A673 (cell line): ENCODE results near the gene SAAL1. TPM values are rescaled to one million over a fixed set of nuclear protein-coding genes. Genes with fewer than 3 reads are reported as not detected.

Experiments
- BruUV-seq: library from RNA; stranded (reverse); fragments of 400-500 nt; replicated peaks from 2 replicates; lab custom pipeline; 2021; lab: Mats Ljungman, UMichigan
- CTCF ChIA-PET: fragments of 300-600 bp; sonication (Branson Sonifier 250); formaldehyde crosslinking; loops from one replicate; lab custom pipeline; 2022; ENCODE audit warnings: antibody characterized with exemption; lab: Charles Lee
- POLR2A ChIA-PET: fragments of 300-600 bp; sonication (Branson Sonifier 250); formaldehyde crosslinking; loops from one replicate; lab custom pipeline; 2022; ENCODE audit warnings: antibody characterized with exemption; ENCODE audit not compliant: low non-redundant PET; lab: Charles Lee
- DNase-seq: peaks from one replicate; pipeline ENCODE4 v3.0.0-alpha.2; 2015; ENCODE audit warnings: low spot score
- H3K27ac ChIP-seq: fragments of 200-600 bp; sonication (generic); 2 replicates; pipeline ENCODE4 v1.5.1; 2016; ENCODE audit warnings: mixed run types, low read depth, mild to moderate bottlenecking, mixed read lengths, antibody characterized with exemption, low read length; ENCODE audit not compliant: poor library complexity, severe bottlenecking
- H3K27me3 ChIP-seq: fragments of 200-600 bp; sonication (generic); replicated peaks from 2 replicates; pipeline ENCODE4 v1.6.1; 2017; ENCODE audit warnings: mixed run types, low read depth, mild to moderate bottlenecking, mixed read lengths, antibody characterized with exemption, low read length; ENCODE audit not compliant: insufficient read depth, poor library complexity
- H3K36me3 ChIP-seq: fragments of 200-600 bp; sonication (generic); 2 replicates; pipeline ENCODE4 v1.6.1; 2016; ENCODE audit warnings: mixed run types, mild to moderate bottlenecking, mixed read lengths, antibody characterized with exemption, low read length; ENCODE audit not compliant: insufficient read depth, poor library complexity, severe bottlenecking
- H3K4me1 ChIP-seq: fragments of 200-600 bp; sonication (generic); 2 replicates; pipeline ENCODE4 v1.6.1; 2017; ENCODE audit warnings: mixed run types, mild to moderate bottlenecking, mixed read lengths, antibody characterized with exemption, low read length; ENCODE audit not compliant: insufficient read depth, poor library complexity, severe bottlenecking
- H3K4me3 ChIP-seq: fragments of 200-600 bp; sonication (generic); 2 replicates; pipeline ENCODE4 v1.5.1; 2016; ENCODE audit warnings: low read depth, mixed run types, mild to moderate bottlenecking, mixed read lengths, low read length; ENCODE audit not compliant: poor library complexity, severe bottlenecking
- H3K9me3 ChIP-seq: fragments of 200-600 bp; sonication (generic); 2 replicates; pipeline ENCODE4 v1.6.1; 2016; ENCODE audit warnings: mixed run types, low read depth, mild to moderate bottlenecking, mixed read lengths, antibody characterized with exemption, low read length; ENCODE audit not compliant: poor library complexity, severe bottlenecking
- CTCF ChIP-seq: fragments of 300-800, 200-600 bp; sonication (generic); conservative IDR thresholded peaks from 2 replicates; pipeline ENCODE4 v1.5.1; 2017; ENCODE audit warnings: low read depth, mild to moderate bottlenecking, antibody characterized with exemption, low read length, moderate library complexity, mixed read lengths
- EZH2 ChIP-seq: fragments of 200-600 bp; sonication (generic); IDR thresholded peaks from 2 replicates; pipeline ENCODE4 v1.6.1; 2017; ENCODE audit warnings: borderline replicate concordance, low read depth, mild to moderate bottlenecking, mixed read lengths, antibody characterized with exemption, low read length; ENCODE audit not compliant: poor library complexity, severe bottlenecking
- intact Hi-C: fragments of 100-400 bp; cut with micrococcal nuclease; formaldehyde crosslinking; loops from one replicate; pipeline ENCODE4 v1.10.0; 2022; ENCODE audit not compliant: unreplicated experiment
- total RNA-seq: library from RNA; stranded (reverse); gene quantifications from 2 replicates; pipeline ENCODE4 v1.2.3, GENCODE V29; 2021

The SAAL1 gene
- total RNA-seq, 1 experiment from 2014 or later: 39.5 TPM

- Histone ChIP-seq H3K36me3 (no peaks in the 10 kb centered on the region), H3K9me3 (no peaks in the 10 kb centered on the region), H3K27me3 (no peaks in the 10 kb centered on the region), H3K4me3 (no peak overlapping the region), H3K4me1 (no peaks in the 10 kb centered on the region), H3K27ac (no peak overlapping the region)
- DNase-seq: no peak
- CTCF ChIA-PET: no interaction called here
- BruUV-seq: no TSS peak
- intact Hi-C loops: no loop called here
- POLR2A ChIA-PET: no interaction called here
- no peak for TF ChIP-seq CTCF
- TF ChIP-seq EZH2: no peak
These were observed 38.5 kb downstream of the SAAL1 start for GRCh38 chr11:18067372-18067771.

GRCh38 chr11:18066626-18067025 lies 39.3 kb downstream of the SAAL1 start:
- Histone ChIP-seq H3K9me3 (no peaks in the 10 kb centered on the region), H3K4me1 (no peaks in the 10 kb centered on the region), H3K4me3 (no peak overlapping the region), H3K27ac (no peak overlapping the region), H3K27me3 (no peaks in the 10 kb centered on the region), H3K36me3 (no peaks in the 10 kb centered on the region)
- no TSS peak for BruUV-seq
- intact Hi-C loops: no loop called here
- TF ChIP-seq CTCF: no peak
- no peak for TF ChIP-seq EZH2
- ChIA-PET POLR2A (no interaction called here), CTCF (no interaction called here)
- DNase-seq: no peak

GRCh38 chr11:18065572-18065971 lies 40.3 kb downstream of the SAAL1 start:
- Histone ChIP-seq H3K9me3 (no peaks in the 10 kb centered on the region), H3K4me1 (no peaks in the 10 kb centered on the region), H3K27ac (no peak overlapping the region), H3K36me3 (no peaks in the 10 kb centered on the region), H3K27me3 (no peaks in the 10 kb centered on the region), H3K4me3 (no peak overlapping the region)
- ChIA-PET POLR2A (no interaction called here), CTCF (no interaction called here)
- no TSS peak for BruUV-seq
- intact Hi-C loops: no loop called here
- no peak for DNase-seq
- TF ChIP-seq EZH2: no peak
- no peak for TF ChIP-seq CTCF
